ENCODE data around the gene COX5B.

DNA sequence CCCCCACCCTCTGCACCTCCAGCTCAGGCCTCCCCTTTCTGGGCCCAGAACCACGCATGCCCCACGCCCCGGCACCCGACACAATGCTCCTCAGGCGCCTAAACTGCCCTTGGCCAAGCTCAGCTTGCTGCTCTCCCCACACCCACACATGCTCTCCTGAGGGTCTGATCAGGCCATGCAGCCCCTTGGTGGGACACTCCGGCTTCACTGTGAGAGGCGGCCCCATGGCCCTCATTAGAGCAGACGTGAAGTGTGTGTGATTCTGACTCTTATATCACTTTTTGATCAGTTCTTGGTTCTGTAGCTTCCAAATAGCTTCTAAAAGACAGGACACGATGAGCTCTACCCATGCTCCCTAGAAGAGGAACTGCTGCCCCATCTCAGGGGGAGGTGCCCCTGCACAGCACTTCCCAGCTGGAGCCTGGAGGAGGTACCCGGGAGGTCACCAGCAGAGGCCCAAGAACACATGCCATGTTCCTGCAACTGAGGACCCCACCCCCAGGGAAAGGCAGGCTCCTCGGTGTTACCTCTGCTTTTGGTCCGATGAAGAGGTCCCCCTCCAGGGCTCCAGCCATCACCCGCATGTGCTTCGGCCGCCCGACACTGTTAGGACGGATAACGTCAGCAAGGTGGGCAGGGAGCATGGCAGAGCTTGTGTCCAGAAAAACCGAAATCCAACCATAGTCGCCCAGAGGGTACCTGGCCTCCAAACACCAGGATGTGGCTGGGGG, 14.3 kb downstream of the COX5B start:
- TF ChIP-seq, protein P1, sequence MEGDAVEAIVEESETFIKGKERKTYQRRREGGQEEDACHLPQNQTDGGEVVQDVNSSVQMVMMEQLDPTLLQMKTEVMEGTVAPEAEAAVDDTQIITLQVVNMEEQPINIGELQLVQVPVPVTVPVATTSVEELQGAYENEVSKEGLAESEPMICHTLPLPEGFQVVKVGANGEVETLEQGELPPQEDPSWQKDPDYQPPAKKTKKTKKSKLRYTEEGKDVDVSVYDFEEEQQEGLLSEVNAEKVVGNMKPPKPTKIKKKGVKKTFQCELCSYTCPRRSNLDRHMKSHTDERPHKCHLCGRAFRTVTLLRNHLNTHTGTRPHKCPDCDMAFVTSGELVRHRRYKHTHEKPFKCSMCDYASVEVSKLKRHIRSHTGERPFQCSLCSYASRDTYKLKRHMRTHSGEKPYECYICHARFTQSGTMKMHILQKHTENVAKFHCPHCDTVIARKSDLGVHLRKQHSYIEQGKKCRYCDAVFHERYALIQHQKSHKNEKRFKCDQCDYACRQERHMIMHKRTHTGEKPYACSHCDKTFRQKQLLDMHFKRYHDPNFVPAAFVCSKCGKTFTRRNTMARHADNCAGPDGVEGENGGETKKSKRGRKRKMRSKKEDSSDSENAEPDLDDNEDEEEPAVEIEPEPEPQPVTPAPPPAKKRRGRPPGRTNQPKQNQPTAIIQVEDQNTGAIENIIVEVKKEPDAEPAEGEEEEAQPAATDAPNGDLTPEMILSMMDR (IDR thresholded peaks at IDR 0.05) = no peak
- no peak for TF ChIP-seq POLR2A (IDR thresholded peaks at IDR 0.05)

Data from testis (tissue), 2 donors.